ENCODE data around the gene ARHGEF39. TPM values are rescaled to one million over a fixed set of nuclear protein-coding genes. Genes with fewer than 3 reads are reported as not detected.

ARHGEF39 gene
- total and polyA plus RNA-seq, 7 experiments from 2014 or later, result 0.11 to 10.4 (median 0.44) TPM; not detected in 2

DNA sequence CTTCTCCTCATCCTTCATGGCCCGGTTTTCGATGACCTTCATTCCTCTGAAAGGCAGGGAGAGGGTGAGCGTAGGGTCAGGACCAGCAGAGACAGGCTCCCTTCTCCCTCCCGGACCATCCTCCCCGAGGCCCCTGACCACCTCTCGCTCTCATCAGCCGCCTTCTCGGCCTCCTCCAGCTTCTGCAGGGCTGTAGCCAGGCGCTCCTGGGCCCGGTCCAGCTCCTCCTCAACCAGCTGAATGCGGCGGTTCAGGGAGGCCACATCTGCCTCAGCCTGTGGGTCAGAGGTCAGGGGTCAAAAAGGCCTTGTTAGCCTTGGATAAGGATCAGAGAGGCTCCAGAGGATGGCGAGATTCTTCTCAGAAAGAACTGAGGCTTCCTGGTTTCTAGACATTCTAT, 20.5 kb upstream of the ARHGEF39 start:
- intact Hi-C loops (cut with micrococcal nuclease), result no loop called here
- H3K9me3 ChIP-seq (ENCODE audit: control insufficient read depth in 2 of 3, low read length in 3 of 3), result no peaks in the 10 kb centered on the region
- DNase-seq, result no peak
- H3K36me3 ChIP-seq (ENCODE audit: control insufficient read depth in 2 of 3, insufficient read depth in 3 of 3, low read length in 3 of 3), result peaks cover 0 to 12% (median 0%) of the 10 kb centered on the region in 3 experiments
- no peak overlapping the region for H3K4me3 ChIP-seq (ENCODE audit: low read length)
- no peak overlapping the region for H3K4me3 Mint-ChIP-seq
- no peak overlapping the region for H3K27ac Mint-ChIP-seq
- H3K9me3 Mint-ChIP-seq, result no peaks in the 10 kb centered on the region
- H3K4me1 Mint-ChIP-seq, result peaks cover 5 to 21% (median 13%) of the 10 kb centered on the region in 7 donors
- H3K4me1 ChIP-seq (ENCODE audit: control insufficient read depth in 2 of 2, insufficient read depth in 2 of 2, low read length in 2 of 2), result no peaks in the 10 kb centered on the region
- CTCF ChIA-PET, result no interaction called here
- POLR2A ChIA-PET, result no interaction called here
- H3K27me3 Mint-ChIP-seq, result peaks cover 0 to 2% (median 0%) of the 10 kb centered on the region in 5 donors
- H3K27me3 ChIP-seq (ENCODE audit: control insufficient read depth in 2 of 2, insufficient read depth in 2 of 2, low read length in 2 of 2), result no peaks in the 10 kb centered on the region
- no peak for ATAC-seq
- no peak overlapping the region for H3K27ac ChIP-seq (ENCODE audit: low read depth, low read length)
- peaks cover 0 to 4% (median 0%) of the 10 kb centered on the region in 5 donors for H3K36me3 Mint-ChIP-seq

DNA sequence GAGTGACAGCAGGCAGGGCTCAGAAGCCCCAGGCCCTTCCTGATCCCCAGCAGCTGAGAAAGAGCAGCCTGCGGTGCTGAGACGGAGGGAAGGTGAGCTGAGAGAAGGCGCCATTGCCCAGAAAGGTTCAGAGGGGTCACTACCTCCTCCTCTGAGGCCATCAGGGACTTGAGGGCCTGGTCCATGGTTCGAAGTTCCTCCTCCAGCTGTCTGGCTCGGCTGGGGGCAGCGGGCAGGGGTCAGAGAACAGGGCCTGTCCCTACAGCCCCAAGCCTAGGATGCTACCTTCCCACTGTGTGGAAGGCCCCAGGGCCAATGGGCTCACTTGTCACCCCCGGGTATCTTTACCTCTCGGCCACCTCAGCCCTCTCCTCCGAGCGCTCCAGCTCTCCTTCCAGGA, 19.9 kb upstream of the ARHGEF39 start:
- ATAC-seq (no peak), DNase-seq (no peak)
- Histone ChIP-seq H3K27me3 (ENCODE audit: control insufficient read depth in 2 of 2, insufficient read depth in 2 of 2, low read length in 2 of 2) (no peaks in the 10 kb centered on the region), H3K4me1 (ENCODE audit: control insufficient read depth in 2 of 2, insufficient read depth in 2 of 2, low read length in 2 of 2) (no peaks in the 10 kb centered on the region), H3K36me3 (ENCODE audit: control insufficient read depth in 2 of 3, insufficient read depth in 3 of 3, low read length in 3 of 3) (peaks cover 0 to 12% (median 0%) of the 10 kb centered on the region in 3 experiments), H3K27ac (ENCODE audit: low read depth, low read length) (no peak overlapping the region), H3K9me3 (ENCODE audit: control insufficient read depth in 2 of 3, low read length in 3 of 3) (no peaks in the 10 kb centered on the region), H3K4me3 (ENCODE audit: low read length) (no peak overlapping the region)
- Mint-ChIP-seq H3K9me3 (no peaks in the 10 kb centered on the region), H3K27ac (no peak overlapping the region), H3K36me3 (peaks cover 0 to 4% (median 0%) of the 10 kb centered on the region in 5 donors), H3K4me1 (peaks cover 5 to 21% (median 13%) of the 10 kb centered on the region in 7 donors), H3K4me3 (no peak overlapping the region), H3K27me3 (peaks cover 0 to 2% (median 0%) of the 10 kb centered on the region in 5 donors)
- ChIA-PET POLR2A (no interaction called here), CTCF (interaction anchor here (1.5 kb wide), 1 partner anchor 11 kb away, joined by 7 read pairs; no protein-coding TSS in a partner anchor)
- intact Hi-C loops (cut with micrococcal nuclease), result no loop called here

DNA sequence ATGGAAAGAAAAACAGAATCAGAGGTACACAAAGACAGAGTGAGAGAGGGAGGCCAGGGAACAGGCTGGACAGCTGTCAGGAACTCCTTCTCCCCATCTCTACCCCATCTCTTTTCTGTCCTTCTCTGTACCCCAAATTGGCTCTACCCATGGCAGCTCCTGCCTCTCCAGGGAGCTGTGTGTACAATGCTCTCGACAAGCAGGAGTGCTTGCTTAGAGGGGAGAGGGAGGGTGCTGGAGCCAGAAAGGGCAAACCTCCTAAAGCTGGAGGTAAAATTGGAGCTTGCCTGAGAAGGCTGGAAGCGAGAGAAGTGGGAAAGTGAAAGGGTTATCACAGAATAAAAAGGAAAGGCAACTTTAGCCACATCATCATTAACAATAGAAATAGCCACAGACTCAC, 18.3 kb upstream of the ARHGEF39 start:
- intact Hi-C loops (cut with micrococcal nuclease), result no loop called here
- ATAC-seq, result no peak
- no peaks in the 10 kb centered on the region for H3K9me3 ChIP-seq (ENCODE audit: control insufficient read depth in 2 of 3, low read length in 3 of 3)
- peaks cover 0 to 12% (median 0%) of the 10 kb centered on the region in 3 experiments for H3K36me3 ChIP-seq (ENCODE audit: control insufficient read depth in 2 of 3, insufficient read depth in 3 of 3, low read length in 3 of 3)
- no peaks in the 10 kb centered on the region for H3K4me1 ChIP-seq (ENCODE audit: control insufficient read depth in 2 of 2, insufficient read depth in 2 of 2, low read length in 2 of 2)
- Mint-ChIP-seq H3K27ac (peak overlapping the region in 1 of 9 donors; percentile 78), H3K9me3 (no peaks in the 10 kb centered on the region), H3K4me1 (peaks cover 0 to 12% (median 4%) of the 10 kb centered on the region in 7 donors), H3K4me3 (no peak overlapping the region), H3K27me3 (peaks cover 0 to 4% (median 0%) of the 10 kb centered on the region in 5 donors), H3K36me3 (peaks cover 0 to 4% (median 0%) of the 10 kb centered on the region in 5 donors)
- CTCF ChIA-PET, result interaction anchor here (0.9 to 1.6 kb wide), 3 partner anchors 14 to 37 kb away, joined by 3 to 5 read pairs (median 3); no protein-coding TSS in a partner anchor
- DNase-seq, result no peak
- no peaks in the 10 kb centered on the region for H3K27me3 ChIP-seq (ENCODE audit: control insufficient read depth in 2 of 2, insufficient read depth in 2 of 2, low read length in 2 of 2)
- no peak overlapping the region for H3K27ac ChIP-seq (ENCODE audit: low read depth, low read length)
- H3K4me3 ChIP-seq (ENCODE audit: low read length), result no peak overlapping the region
- POLR2A ChIA-PET, result interaction anchor here (0.7 kb wide), 1 partner anchor 64 kb away, joined by 3 read pairs; no protein-coding TSS in a partner anchor

DNA sequence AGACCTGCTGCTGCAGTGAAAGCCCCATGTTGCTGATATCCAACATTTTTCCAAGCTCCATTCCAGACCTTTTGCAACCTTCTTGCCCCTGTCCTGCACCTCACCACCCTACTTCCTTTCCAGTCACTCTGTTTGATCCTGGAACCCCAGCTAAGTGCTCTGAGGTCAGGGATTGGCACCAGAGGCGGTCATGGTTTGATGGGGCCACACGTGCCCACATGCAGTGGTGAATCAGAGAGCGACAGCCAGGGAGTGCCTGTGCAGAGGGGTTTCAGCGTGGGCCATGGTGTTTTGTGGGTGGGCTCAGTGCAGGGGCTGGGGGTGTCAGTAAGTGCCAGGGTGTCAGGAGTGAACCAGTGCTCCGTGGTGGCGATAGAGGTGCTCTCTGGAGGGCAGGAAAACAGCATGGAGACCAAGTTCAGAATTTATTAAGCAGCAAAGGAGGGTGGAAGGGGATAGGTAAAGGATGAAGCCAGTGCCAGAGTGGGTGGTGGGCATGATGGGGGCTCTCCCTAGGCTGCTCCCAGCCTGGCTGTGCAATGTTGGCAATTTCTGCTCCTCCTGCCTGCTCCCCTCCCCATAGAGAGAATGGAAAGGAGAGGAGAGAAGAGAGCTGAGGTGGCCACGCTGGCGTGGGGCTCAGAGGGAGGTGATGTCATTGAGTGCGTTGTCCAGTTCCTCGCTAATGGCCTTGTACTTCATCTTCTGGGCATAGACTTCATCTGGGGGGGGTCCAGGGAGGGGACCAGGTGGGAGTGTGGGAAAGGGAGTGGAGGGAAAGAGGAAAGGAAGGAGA, 17.7 kb upstream of the ARHGEF39 start:
- intact Hi-C loops (cut with micrococcal nuclease), result no loop called here
- Histone ChIP-seq H3K36me3 (ENCODE audit: control insufficient read depth in 2 of 3, insufficient read depth in 3 of 3, low read length in 3 of 3) (peaks cover 0 to 12% (median 0%) of the 10 kb centered on the region in 3 experiments), H3K9me3 (ENCODE audit: control insufficient read depth in 2 of 3, low read length in 3 of 3) (no peaks in the 10 kb centered on the region), H3K4me1 (ENCODE audit: control insufficient read depth in 2 of 2, insufficient read depth in 2 of 2, low read length in 2 of 2) (no peaks in the 10 kb centered on the region), H3K27me3 (ENCODE audit: control insufficient read depth in 2 of 2, insufficient read depth in 2 of 2, low read length in 2 of 2) (no peaks in the 10 kb centered on the region), H3K4me3 (ENCODE audit: low read length) (no peak overlapping the region), H3K27ac (ENCODE audit: low read depth, low read length) (no peak overlapping the region)
- ChIA-PET CTCF (interaction anchor here (1.0 to 1.6 kb wide), 2 partner anchors 12 to 21 kb away, joined by 5 to 6 read pairs; no protein-coding TSS in a partner anchor), POLR2A (interaction anchor here (0.7 kb wide), 1 partner anchor 65 kb away, joined by 3 read pairs; no protein-coding TSS in a partner anchor)
- peaks cover 0 to 4% (median 0%) of the 10 kb centered on the region in 5 donors for H3K36me3 Mint-ChIP-seq
- DNase-seq (no peak), ATAC-seq (no peak)
- H3K4me3 Mint-ChIP-seq, result no peak overlapping the region
- H3K9me3 Mint-ChIP-seq, result no peaks in the 10 kb centered on the region
- H3K4me1 Mint-ChIP-seq, result peaks cover 0 to 12% (median 4%) of the 10 kb centered on the region in 7 donors
- H3K27ac Mint-ChIP-seq, result peak overlapping the region in 3 of 9 donors; percentile 6 to 78 (median 43)
- peaks cover 0 to 4% (median 0%) of the 10 kb centered on the region in 5 donors for H3K27me3 Mint-ChIP-seq

DNA sequence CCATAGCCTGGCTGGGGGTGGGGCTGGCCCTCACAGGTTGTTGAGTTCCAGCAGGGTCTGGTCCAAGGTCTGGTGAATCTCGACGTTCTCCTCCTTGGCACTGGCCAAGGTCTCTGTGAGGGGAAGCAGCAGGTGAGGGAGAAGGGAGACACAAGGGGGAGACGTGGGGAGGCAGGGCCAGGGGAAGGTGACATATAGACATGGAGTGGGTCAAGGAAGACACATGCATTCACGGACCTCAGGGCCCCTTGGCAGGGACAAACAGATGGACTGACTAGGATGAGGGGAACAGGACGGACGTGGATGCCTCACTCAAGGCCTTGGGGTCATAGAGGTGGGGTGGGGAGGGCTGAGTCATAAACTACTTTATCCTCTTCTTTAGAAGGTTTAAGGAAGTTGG, 17.1 kb upstream of the ARHGEF39 start:
- ChIA-PET CTCF (interaction anchor here (1.0 kb wide), 1 partner anchor 13 kb away, joined by 6 read pairs; no protein-coding TSS in a partner anchor), POLR2A (no interaction called here)
- no peaks in the 10 kb centered on the region for H3K4me1 ChIP-seq (ENCODE audit: control insufficient read depth in 2 of 2, insufficient read depth in 2 of 2, low read length in 2 of 2)
- ATAC-seq (no peak), DNase-seq (no peak)
- no peak overlapping the region for H3K27ac ChIP-seq (ENCODE audit: low read depth, low read length)
- H3K9me3 ChIP-seq (ENCODE audit: control insufficient read depth in 2 of 3, low read length in 3 of 3), result no peaks in the 10 kb centered on the region
- Mint-ChIP-seq H3K4me3 (no peak overlapping the region), H3K27ac (peak overlapping the region in 1 of 9 donors; percentile 6), H3K9me3 (no peaks in the 10 kb centered on the region), H3K36me3 (peaks cover 0 to 4% (median 0%) of the 10 kb centered on the region in 5 donors), H3K27me3 (peaks cover 0 to 9% (median 0%) of the 10 kb centered on the region in 5 donors), H3K4me1 (peaks cover 0 to 9% (median 2%) of the 10 kb centered on the region in 7 donors)
- H3K36me3 ChIP-seq (ENCODE audit: control insufficient read depth in 2 of 3, insufficient read depth in 3 of 3, low read length in 3 of 3), result peaks cover 0 to 12% (median 0%) of the 10 kb centered on the region in 3 experiments
- intact Hi-C loops (cut with micrococcal nuclease), result no loop called here
- no peak overlapping the region for H3K4me3 ChIP-seq (ENCODE audit: low read length)
- no peaks in the 10 kb centered on the region for H3K27me3 ChIP-seq (ENCODE audit: control insufficient read depth in 2 of 2, insufficient read depth in 2 of 2, low read length in 2 of 2)

DNA sequence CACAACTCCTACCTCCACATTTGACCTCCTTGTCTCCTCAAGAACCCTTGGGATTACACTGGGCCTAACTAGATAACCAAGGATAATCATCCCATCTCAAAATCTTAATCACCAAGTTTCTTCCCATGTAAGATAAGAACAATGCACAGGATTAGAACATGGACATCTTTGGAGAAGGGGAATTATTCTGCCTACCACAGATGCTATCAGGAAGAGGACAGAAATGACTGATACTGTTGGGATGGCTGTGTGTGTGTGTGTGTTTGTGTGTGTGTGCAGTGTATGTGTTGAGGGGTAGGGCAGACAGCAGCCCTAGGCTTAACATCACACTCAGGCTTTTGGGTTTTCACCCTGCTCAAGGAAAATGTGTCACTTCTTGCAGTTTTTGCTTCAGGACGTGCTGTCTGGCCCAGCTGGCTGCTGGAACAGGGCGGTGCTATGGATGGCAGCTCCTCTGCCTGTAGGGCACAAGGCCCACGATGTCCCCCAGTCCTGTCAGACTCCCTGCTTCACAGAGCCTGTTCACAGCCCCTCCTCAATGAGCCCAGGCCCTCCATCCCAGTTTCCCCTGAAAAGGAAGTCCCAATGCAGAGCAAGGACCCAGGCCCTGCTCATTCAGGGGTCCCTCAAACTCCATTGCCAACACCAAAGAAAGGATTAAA, 16.5 kb upstream of the ARHGEF39 start:
- peaks cover 0 to 12% (median under 1%) of the 10 kb centered on the region in 5 donors for H3K27me3 Mint-ChIP-seq
- no peak for DNase-seq
- H3K36me3 Mint-ChIP-seq, result peaks cover 0 to 4% (median 0%) of the 10 kb centered on the region in 5 donors
- H3K27me3 ChIP-seq (ENCODE audit: control insufficient read depth in 2 of 2, insufficient read depth in 2 of 2, low read length in 2 of 2), result no peaks in the 10 kb centered on the region
- ATAC-seq, result no peak
- intact Hi-C loops (cut with micrococcal nuclease), result no loop called here
- H3K9me3 ChIP-seq (ENCODE audit: control insufficient read depth in 2 of 3, low read length in 3 of 3), result no peaks in the 10 kb centered on the region
- CTCF ChIA-PET, result no interaction called here
- H3K4me3 Mint-ChIP-seq, result no peak overlapping the region
- no peaks in the 10 kb centered on the region for H3K4me1 ChIP-seq (ENCODE audit: control insufficient read depth in 2 of 2, insufficient read depth in 2 of 2, low read length in 2 of 2)
- peaks cover 1 to 8% (median 6%) of the 10 kb centered on the region in 7 donors for H3K4me1 Mint-ChIP-seq
- POLR2A ChIA-PET, result no interaction called here
- no peaks in the 10 kb centered on the region for H3K9me3 Mint-ChIP-seq
- no peak overlapping the region for H3K27ac Mint-ChIP-seq
- no peak overlapping the region for H3K4me3 ChIP-seq (ENCODE audit: low read length)
- H3K36me3 ChIP-seq (ENCODE audit: control insufficient read depth in 2 of 3, insufficient read depth in 3 of 3, low read length in 3 of 3), result peaks cover 0 to 12% (median 0%) of the 10 kb centered on the region in 3 experiments
- H3K27ac ChIP-seq (ENCODE audit: low read depth, low read length), result no peak overlapping the region

Measured in naive thymus-derived CD4-positive, alpha-beta T cell (primary cell).